ENCODE data around the gene USP36.
"Not testable (repeated sequence)": the region's sequence is repeated elsewhere in the genome, so short reads cannot be mapped to it uniquely, and the experiment has no call there.

The USP36 gene

GRCh38 chr17:78766225-78766624, 74.4 kb downstream of the USP36 start:
- DNase-seq (ENCODE audit: low spot score), result no peak

GRCh38 chr17:78765821-78766220, 74.8 kb downstream of the USP36 start:
- no peak for DNase-seq (ENCODE audit: low spot score)

- no peak for DNase-seq (ENCODE audit: low spot score)
Measured at GRCh38 chr17:78764871-78765270, 75.7 kb downstream of the USP36 start.

- DNase-seq (ENCODE audit: low spot score), result no peak
Measured at GRCh38 chr17:78763561-78763960, 77.1 kb downstream of the USP36 start.

- DNase-seq (ENCODE audit: low spot score), result no peak
Measured at GRCh38 chr17:78761789-78762406, 78.7 kb downstream of the USP36 start.

GRCh38 chr17:78759969-78760352, 80.7 kb downstream of the USP36 start:
- DNase-seq (ENCODE audit: low spot score), result no peak

GRCh38 chr17:78759203-78759968, 81.2 kb downstream of the USP36 start:
- DNase-seq (ENCODE audit: low spot score), result no peak

GRCh38 chr17:78753316-78754250, 87.0 kb downstream of the USP36 start:
- no peak for DNase-seq (ENCODE audit: low spot score)

- no peak for DNase-seq (ENCODE audit: low spot score)
Measured at GRCh38 chr17:78751447-78752161, 89.0 kb downstream of the USP36 start.

- DNase-seq (ENCODE audit: low spot score), result not testable (repeated sequence)
Measured at GRCh38 chr17:78751000-78751399, 89.6 kb downstream of the USP36 start.

GRCh38 chr17:78748730-78749317, 91.8 kb downstream of the USP36 start:
- DNase-seq (ENCODE audit: low spot score), result no peak

GRCh38 chr17:78748048-78748729, 92.4 kb downstream of the USP36 start:
- no peak for DNase-seq (ENCODE audit: low spot score)

GRCh38 chr17:78747488-78747887, 93.1 kb downstream of the USP36 start:
- no peak for DNase-seq (ENCODE audit: low spot score)

GRCh38 chr17:78746949-78747269, 93.7 kb downstream of the USP36 start:
- no peak for DNase-seq (ENCODE audit: low spot score)

GRCh38 chr17:78746263-78746948, 94.2 kb downstream of the USP36 start:
- DNase-seq (ENCODE audit: low spot score), result no peak
